T47D (cell line): ENCODE measurements around the gene TMEM119.
A peak's percentile ranks its signal among the peaks of the same experiment; 100 is the strongest.

Experiments used
- DNase-seq, 2 experiments: peaks; one replicate each; pipeline versions ENCODE4 v3.0.0 to v3.0.0-alpha.2; 2011 to 2012; ENCODE audit warnings: low read depth in 1 of 2, low spot score in 1 of 2
- JUND ChIP-seq: IDR thresholded peaks from 2 replicates; pipeline ENCODE4 v1.6.1; 2012; ENCODE audit warnings: low read depth
- in situ Hi-C: cut with HindIII; loops from 2 replicates; pipeline ENCODE4 v1.10.0; 2016; ENCODE audit warnings: low sequenced_read_pairs, low pct_unique_long_range_greater_than_20kb

TMEM119 gene

GRCh38 chr12:108618079-108618952, 20.4 kb upstream of the TMEM119 start:
- peak; percentile 85 to 89 for DNase-seq
- in situ Hi-C loops: no loop called here
- TF ChIP-seq JUND: no peak

- TF ChIP-seq JUND: no peak
- no peak for DNase-seq
- in situ Hi-C loops: no loop called here
Observed at GRCh38 chr12:108616941-108617858, 19.3 kb upstream of the TMEM119 start.

DNA sequence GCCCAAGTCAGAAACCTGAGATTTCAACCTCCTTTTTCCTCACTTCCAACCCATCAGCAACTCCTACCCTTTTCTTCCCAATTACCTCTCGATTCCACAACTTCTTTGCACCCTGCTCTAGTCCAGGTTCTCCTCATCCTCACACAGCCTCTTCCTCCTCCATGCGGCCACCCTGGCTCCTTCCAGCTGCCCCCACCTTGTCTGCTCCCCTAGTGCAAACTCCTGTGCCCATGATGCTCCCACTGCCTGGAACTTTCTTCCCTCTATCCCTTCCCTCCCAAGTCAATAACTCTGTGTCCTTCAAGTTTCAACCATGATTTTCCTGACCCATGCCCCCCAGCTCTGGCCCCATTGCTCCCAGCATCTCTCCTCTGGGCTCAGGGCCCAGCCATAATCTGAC, 18.5 kb upstream of the TMEM119 start:
- no peak for DNase-seq
- in situ Hi-C loops: no loop called here
- TF ChIP-seq JUND: no peak

DNA sequence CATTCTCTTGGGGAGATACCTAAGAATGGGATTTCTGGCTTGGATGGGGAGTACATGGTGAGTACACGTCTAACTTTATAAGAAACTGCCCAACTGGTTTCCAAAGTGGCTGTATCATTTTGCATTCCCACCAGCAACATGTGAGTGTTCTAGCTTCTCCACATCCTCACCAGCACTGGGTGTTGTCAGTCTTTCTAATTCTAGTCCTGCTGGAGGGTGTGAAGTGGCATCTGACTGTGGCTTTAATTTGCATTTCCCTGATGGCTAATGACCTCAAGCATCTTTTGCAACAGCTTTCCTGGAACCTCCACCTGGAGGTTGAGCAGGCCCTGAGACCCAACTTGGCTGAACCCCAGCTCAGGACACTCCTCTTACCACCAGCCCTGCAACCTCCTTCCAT, 18.0 kb upstream of the TMEM119 start:
- TF ChIP-seq JUND: no peak
- no peak for DNase-seq
- in situ Hi-C loops: no loop called here

- TF ChIP-seq JUND: no peak
- no peak for DNase-seq
- in situ Hi-C loops: no loop called here
Observed at GRCh38 chr12:108614639-108615038, 16.8 kb upstream of the TMEM119 start.

- no peak for TF ChIP-seq JUND
- no peak for DNase-seq
- in situ Hi-C loops: no loop called here
Observed at GRCh38 chr12:108614041-108614440, 16.2 kb upstream of the TMEM119 start.

- no peak for TF ChIP-seq JUND
- in situ Hi-C loops: no loop called here
- DNase-seq: no peak
Observed at GRCh38 chr12:108613548-108613947, 15.7 kb upstream of the TMEM119 start.

- in situ Hi-C loops: no loop called here
- peak in 1 of 2 experiments; percentile 39 for DNase-seq
- TF ChIP-seq JUND: no peak
Observed at GRCh38 chr12:108612788-108613282, 15.0 kb upstream of the TMEM119 start.

DNA sequence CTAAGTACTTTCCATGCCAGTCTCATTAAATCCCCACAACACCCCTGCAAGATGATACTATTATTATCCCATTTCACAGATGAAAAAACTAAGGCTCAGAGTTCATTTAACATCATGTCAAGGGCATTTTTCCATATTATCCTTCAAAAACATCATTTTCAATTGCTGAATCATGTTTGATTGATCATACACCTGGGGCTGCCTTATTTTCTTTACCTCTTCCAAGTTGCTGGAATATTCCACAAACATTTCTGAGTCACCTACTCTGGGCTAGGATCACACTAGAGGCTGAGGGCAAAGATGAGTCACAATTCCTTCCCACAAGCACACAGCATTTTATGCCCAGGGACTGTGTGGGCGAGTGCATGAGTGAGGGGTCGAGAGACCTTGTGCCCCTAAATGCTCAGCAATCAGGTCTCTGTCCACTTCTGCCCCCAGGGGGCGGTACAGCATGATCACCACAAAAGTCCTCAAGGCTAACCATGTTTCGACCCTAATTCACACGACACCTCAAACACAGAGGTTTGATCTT, 14.1 kb upstream of the TMEM119 start:
- no peak for TF ChIP-seq JUND
- in situ Hi-C loops: no loop called here
- no peak for DNase-seq

- no peak for DNase-seq
- no peak for TF ChIP-seq JUND
- in situ Hi-C loops: no loop called here
Observed at GRCh38 chr12:108610856-108611605, 13.1 kb upstream of the TMEM119 start.

DNA sequence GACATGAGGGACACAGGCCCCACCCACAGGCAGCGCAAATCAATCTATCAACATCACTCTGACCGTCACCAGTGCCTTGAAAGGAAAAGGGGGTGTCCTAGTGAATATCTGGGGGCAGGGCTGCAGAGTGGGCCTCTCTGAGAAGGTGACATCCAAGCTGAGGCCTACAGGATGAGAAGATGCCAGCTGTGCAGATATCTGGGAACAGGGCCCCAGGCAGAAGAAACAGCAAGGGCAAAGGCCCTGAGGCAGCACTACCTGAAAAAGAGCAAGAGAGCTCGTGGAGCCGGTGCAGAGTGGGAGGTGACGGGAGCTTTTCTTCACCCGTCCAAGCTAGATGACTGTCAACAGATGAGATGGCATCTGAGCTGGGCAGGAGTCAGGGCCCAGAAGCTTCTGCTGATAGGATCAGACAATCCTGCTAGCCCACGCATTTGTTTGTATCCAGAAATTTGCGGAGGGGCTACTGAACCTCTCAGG, 12.5 kb upstream of the TMEM119 start:
- DNase-seq: no peak
- in situ Hi-C loops: no loop called here
- TF ChIP-seq JUND: no peak

DNA sequence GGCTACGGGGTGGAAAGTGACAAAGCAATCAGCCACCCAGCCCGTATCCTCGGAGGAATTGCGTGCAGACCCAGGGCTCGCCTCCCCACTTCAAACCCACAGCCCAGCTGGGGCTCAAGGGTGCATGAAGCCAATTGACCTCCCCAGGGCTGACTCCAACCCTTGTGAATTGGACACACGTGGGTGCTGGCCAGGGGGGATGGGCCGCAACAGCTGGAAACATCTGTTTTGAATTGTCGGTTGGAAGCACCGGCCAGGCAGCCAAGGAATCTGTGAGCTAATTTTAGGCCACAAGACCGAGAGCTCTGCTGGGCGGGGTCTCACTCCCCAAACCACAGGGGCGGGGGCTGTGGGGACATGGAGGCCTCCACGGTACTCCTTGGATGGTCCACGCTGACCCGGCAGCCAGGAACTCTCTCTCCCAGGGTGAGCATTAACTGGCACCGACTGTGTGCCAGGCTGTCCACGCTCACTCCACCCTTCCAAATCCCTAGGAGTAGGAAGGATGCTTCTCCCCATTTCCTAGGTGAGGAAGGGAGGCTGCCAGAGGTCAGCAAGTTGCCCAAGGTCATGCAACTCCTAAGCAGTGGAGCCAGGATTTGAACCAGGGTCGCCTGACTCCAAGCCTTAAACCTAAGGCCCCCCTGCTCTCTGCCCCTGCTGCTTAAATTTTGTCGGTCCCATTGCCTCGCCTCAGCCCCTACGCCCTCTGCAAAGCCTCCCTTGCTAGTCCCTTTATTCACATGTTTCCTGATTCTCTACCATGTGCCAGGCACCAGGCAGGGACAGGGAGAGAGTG, 11.9 kb upstream of the TMEM119 start:
- no peak for TF ChIP-seq JUND
- no peak for DNase-seq

More for the DNA sequence above, 11.9 kb upstream of the TMEM119 start:
- in situ Hi-C loops: no loop called here
